Hepatocyte (in vitro differentiated cells): ENCODE data around the gene HSD17B7. TPM values are rescaled to one million over a fixed set of nuclear protein-coding genes. Genes with fewer than 3 reads are reported as not detected.

Experiments
- DNase-seq: peaks from one replicate; pipeline ENCODE4 v3.0.0-alpha.2; 2016; ENCODE audit warnings: low spot score
- H2AFZ ChIP-seq: fragments of 200-600 bp; sonication (generic); 2 replicates; pipeline ENCODE4 v1.6.0; 2016; ENCODE audit warnings: antibody characterized with exemption, mild to moderate bottlenecking
- H3K27ac ChIP-seq: fragments of 200-600 bp; sonication (generic); 2 replicates; pipeline ENCODE4 v1.5.1; 2016; ENCODE audit warnings: mild to moderate bottlenecking
- H3K27me3 ChIP-seq: fragments of 200-600 bp; sonication (generic); 2 replicates; pipeline ENCODE4 v1.6.1; 2016
- H3K36me3 ChIP-seq: fragments of 200-600 bp; sonication (generic); replicated peaks from 2 replicates; pipeline ENCODE4 v1.5.1; 2016; ENCODE audit warnings: low read depth; ENCODE audit not compliant: insufficient read depth
- H3K4me1 ChIP-seq: fragments of 200-600 bp; sonication (generic); 2 replicates; pipeline ENCODE4 v1.5.1; 2016; ENCODE audit warnings: mild to moderate bottlenecking, moderate library complexity; ENCODE audit not compliant: insufficient read depth
- H3K4me2 ChIP-seq: fragments of 200-600 bp; sonication (generic); 2 replicates; pipeline ENCODE4 v1.6.0; 2016
- H3K4me3 ChIP-seq: fragments of 200-600 bp; sonication (generic); 2 replicates; pipeline ENCODE4 v1.5.1; 2016; ENCODE audit warnings: mild to moderate bottlenecking
- H3K79me2 ChIP-seq: fragments of 200-600 bp; sonication (generic); 2 replicates; pipeline ENCODE4 v1.6.0; 2017; ENCODE audit warnings: mild to moderate bottlenecking
- H3K9me2 ChIP-seq: fragments of 200-600 bp; sonication (generic); replicated peaks from 2 replicates; pipeline ENCODE4 v1.6.0; 2017; ENCODE audit warnings: mild to moderate bottlenecking; ENCODE audit not compliant: insufficient read depth
- H3K9me3 ChIP-seq: fragments of 200-600 bp; sonication (generic); 2 replicates; pipeline ENCODE4 v1.5.1; 2016; ENCODE audit warnings: low read depth, mild to moderate bottlenecking
- H4K20me1 ChIP-seq: fragments of 200-600 bp; sonication (generic); 2 replicates; pipeline ENCODE4 v1.6.0; 2016; ENCODE audit warnings: mild to moderate bottlenecking; ENCODE audit not compliant: insufficient read depth, poor library complexity, severe bottlenecking
- CTCF ChIP-seq: fragments of 200-600 bp; sonication (generic); IDR thresholded peaks from 2 replicates; pipeline ENCODE4 v1.5.1; 2016; ENCODE audit warnings: antibody characterized with exemption, mild to moderate bottlenecking; ENCODE audit not compliant: poor library complexity
- EZH2 ChIP-seq: fragments of 200-600 bp; sonication (generic); IDR thresholded peaks from 2 replicates; pipeline ENCODE4 v1.6.1; 2016; ENCODE audit warnings: antibody characterized with exemption, mild to moderate bottlenecking, borderline replicate concordance
- EZH2phosphoT487 ChIP-seq: fragments of 200-600 bp; sonication (generic); IDR thresholded peaks from one replicate; pipeline ENCODE4 v1.6.1; 2018; ENCODE audit warnings: antibody characterized with exemption, mild to moderate bottlenecking, low read depth, moderate library complexity; ENCODE audit not compliant: unreplicated experiment, severe bottlenecking
- WGBS: methylation state at CpG from one replicate; pipeline ENCODE4 v1.1.6; 2016; ENCODE audit warnings: low lambda C conversion rate; ENCODE audit errors: missing lambda C conversion rate; 5-methylcytosine and 5-hydroxymethylcytosine counted together
- polyA plus RNA-seq: library from polyadenylated mRNA; unstranded; fragments of >200 nt; fragmentation: Nextera tagmentation; extraction: Ambion mirVana; gene quantifications from 2 replicates; pipeline ENCODE4 v1.2.1, GENCODE V29; 2016
- total RNA-seq: library from RNA; depleted of rRNA; stranded (reverse); fragments of >200 nt; gene quantifications from 2 replicates; pipeline ENCODE4 v1.2.3, GENCODE V29; 2014

Gene HSD17B7
- total and polyA plus RNA-seq, 2 experiments from 2014 or later, result 41.5 to 45.8 TPM

GRCh38 chr1:162857850-162858249 is 67.3 kb downstream of the HSD17B7 start:
- no peak overlapping the region for H3K4me3 ChIP-seq
- H3K79me2 ChIP-seq, result no peaks in the 10 kb centered on the region
- no peak for DNase-seq
- no peaks in the 10 kb centered on the region for H3K9me2 ChIP-seq
- no peaks in the 10 kb centered on the region for H3K36me3 ChIP-seq
- H3K27ac ChIP-seq, result no peak overlapping the region
- H3K4me1 ChIP-seq, result peaks cover 5% of the 10 kb centered on the region
- no peaks in the 10 kb centered on the region for H3K9me3 ChIP-seq
- H2AFZ ChIP-seq, result no peak overlapping the region
- no peaks in the 10 kb centered on the region for H4K20me1 ChIP-seq
- TF ChIP-seq CTCF, result no peak
- no peak for TF ChIP-seq EZH2phosphoT487
- no peak for TF ChIP-seq EZH2
- H3K27me3 ChIP-seq, result no peaks in the 10 kb centered on the region
- H3K4me2 ChIP-seq, result no peak overlapping the region

- H3K9me3 ChIP-seq, result no peaks in the 10 kb centered on the region
- H3K9me2 ChIP-seq, result no peaks in the 10 kb centered on the region
- peaks cover 5% of the 10 kb centered on the region for H3K4me1 ChIP-seq
- 83% methylated on average over 1 of the region's 1 CpG for WGBS
- H3K4me2 ChIP-seq, result no peak overlapping the region
- TF ChIP-seq CTCF, result no peak
- TF ChIP-seq EZH2phosphoT487, result no peak
- TF ChIP-seq EZH2, result no peak
- DNase-seq, result no peak
- no peaks in the 10 kb centered on the region for H3K79me2 ChIP-seq
- no peak overlapping the region for H2AFZ ChIP-seq
- H3K36me3 ChIP-seq, result no peaks in the 10 kb centered on the region
- H3K4me3 ChIP-seq, result no peak overlapping the region
- H3K27ac ChIP-seq, result no peak overlapping the region
- H3K27me3 ChIP-seq, result no peaks in the 10 kb centered on the region
- H4K20me1 ChIP-seq, result no peaks in the 10 kb centered on the region
Measured at GRCh38 chr1:162859191-162859590, 68.7 kb downstream of the HSD17B7 start.

- Histone ChIP-seq H3K4me2 (peak within 1 kb of the TSS; percentile 44), H3K27ac (peak within 1 kb of the TSS; percentile 8), H3K4me1 (peaks cover 5% of the 10 kb centered on the region), H3K4me3 (no peak within 1 kb of the TSS), H3K79me2 (no peaks in the 10 kb centered on the region), H3K27me3 (no peaks in the 10 kb centered on the region), H4K20me1 (no peaks in the 10 kb centered on the region), H2AFZ (peak within 1 kb of the TSS; percentile 40), H3K9me3 (no peaks in the 10 kb centered on the region), H3K9me2 (no peaks in the 10 kb centered on the region), H3K36me3 (no peaks in the 10 kb centered on the region)
- TF ChIP-seq EZH2 (no peak), EZH2phosphoT487 (no peak), CTCF (no peak)
- DNase-seq, result peak; percentile 12
- WGBS, result 60% methylated on average over 4 of the region's 4 CpGs
Measured at GRCh38 chr1:162861101-162861500, 70.6 kb downstream of the HSD17B7 start, which contains the start of gene CCDC190. Gene CCDC190, minus strand, starts transcription at chr1:162861175. Its CDS starts 1,529 bp downstream, at chr1:162859646.

GRCh38 chr1:162861625-162862024 is 71.1 kb downstream of the HSD17B7 start:
- Histone ChIP-seq H3K36me3 (no peaks in the 10 kb centered on the region), H4K20me1 (no peaks in the 10 kb centered on the region), H2AFZ (peak overlapping the region; percentile 40), H3K79me2 (no peaks in the 10 kb centered on the region), H3K27me3 (no peaks in the 10 kb centered on the region), H3K4me1 (peaks cover 5% of the 10 kb centered on the region), H3K27ac (peak overlapping the region; percentile 8), H3K4me2 (peak overlapping the region; percentile 44), H3K9me3 (no peaks in the 10 kb centered on the region), H3K9me2 (no peaks in the 10 kb centered on the region), H3K4me3 (no peak overlapping the region)
- TF ChIP-seq EZH2 (no peak), CTCF (no peak), EZH2phosphoT487 (no peak)
- DNase-seq, result no peak
- WGBS, result 37% methylated on average over 5 of the region's 5 CpGs
